Activated naive CD4-positive, alpha-beta T cell treated with Interleukin-2 at 50 U/mL for 16 hours (primary cell): ENCODE data around the gene BCL2L15.

Experiments used
- DNase-seq: peaks from one replicate; pipeline ENCODE4 v3.0.0-alpha.2; 2020

Gene BCL2L15

DNA sequence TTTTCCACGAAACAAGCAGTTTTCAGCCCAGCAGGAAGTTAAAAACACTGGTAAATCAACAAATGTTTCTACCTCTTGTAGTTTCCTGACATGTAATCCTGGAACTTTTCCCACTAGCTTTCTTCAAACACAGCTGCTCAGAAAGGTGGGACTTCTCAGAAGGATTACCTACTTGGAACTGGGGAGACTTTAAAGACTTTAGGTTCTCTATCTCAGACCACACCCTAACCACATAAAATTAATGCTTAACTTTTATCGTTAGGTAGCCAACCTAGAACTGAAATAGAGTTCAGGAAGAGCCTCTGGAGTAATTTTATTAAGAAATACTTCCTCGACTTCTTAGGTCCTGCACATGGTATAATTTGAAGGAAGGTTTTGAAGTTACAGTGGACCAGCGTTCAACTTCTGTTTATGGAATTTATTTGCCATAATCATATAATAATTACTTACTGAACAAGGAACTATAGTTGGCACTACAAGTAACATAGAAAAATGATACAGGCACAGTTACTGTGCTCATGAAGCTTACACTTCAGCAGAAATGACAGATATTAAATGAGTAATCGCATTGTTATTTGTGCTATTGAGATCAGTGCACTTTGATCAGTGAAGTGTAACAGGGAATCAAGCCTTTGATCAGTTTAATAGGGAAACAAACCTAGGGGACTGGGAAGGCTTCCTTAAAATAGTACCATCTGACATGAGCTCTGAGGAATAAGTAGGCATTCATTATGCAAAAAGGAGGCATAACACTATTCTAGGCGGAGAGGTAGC is at the start of gene BCL2L15:
BCL2L15 (minus strand) TSS at position 180 of the 774 bp plus-strand sequence. CDS start 206 bp downstream, outside the sequence.
- no peak for DNase-seq

- no peak for DNase-seq
These were observed 49.8 kb upstream of the BCL2L15 start for GRCh38 chr1:113937146-113937545.

- no peak for DNase-seq
These were observed 48.6 kb upstream of the BCL2L15 start for GRCh38 chr1:113935970-113936369.

- DNase-seq: no peak
These were observed 47.8 kb upstream of the BCL2L15 start for GRCh38 chr1:113935176-113935575.

- no peak for DNase-seq
These were observed 47.2 kb upstream of the BCL2L15 start for GRCh38 chr1:113934511-113935055.

DNA sequence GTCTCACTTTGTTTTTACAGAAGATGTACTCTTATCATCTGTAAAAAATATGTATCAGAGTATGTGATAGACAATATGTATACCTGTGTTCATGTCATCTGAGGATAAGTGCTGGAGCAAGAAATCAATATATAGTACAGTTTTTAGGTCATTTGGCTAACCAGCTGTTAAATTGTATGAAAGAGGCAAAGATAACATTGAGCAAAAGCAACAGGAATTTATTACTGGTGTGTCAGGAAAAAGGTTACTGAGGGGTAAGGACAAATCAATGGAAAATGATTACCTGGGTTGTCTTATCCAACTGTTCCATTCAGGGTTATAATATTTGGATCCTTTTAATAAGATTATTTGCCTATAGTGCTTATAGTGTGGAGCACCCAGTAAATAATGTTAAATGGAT is 46.6 kb upstream of the BCL2L15 start:
- DNase-seq: no peak

- no peak for DNase-seq
These were observed 44.1 kb upstream of the BCL2L15 start for GRCh38 chr1:113931451-113931851.

DNA sequence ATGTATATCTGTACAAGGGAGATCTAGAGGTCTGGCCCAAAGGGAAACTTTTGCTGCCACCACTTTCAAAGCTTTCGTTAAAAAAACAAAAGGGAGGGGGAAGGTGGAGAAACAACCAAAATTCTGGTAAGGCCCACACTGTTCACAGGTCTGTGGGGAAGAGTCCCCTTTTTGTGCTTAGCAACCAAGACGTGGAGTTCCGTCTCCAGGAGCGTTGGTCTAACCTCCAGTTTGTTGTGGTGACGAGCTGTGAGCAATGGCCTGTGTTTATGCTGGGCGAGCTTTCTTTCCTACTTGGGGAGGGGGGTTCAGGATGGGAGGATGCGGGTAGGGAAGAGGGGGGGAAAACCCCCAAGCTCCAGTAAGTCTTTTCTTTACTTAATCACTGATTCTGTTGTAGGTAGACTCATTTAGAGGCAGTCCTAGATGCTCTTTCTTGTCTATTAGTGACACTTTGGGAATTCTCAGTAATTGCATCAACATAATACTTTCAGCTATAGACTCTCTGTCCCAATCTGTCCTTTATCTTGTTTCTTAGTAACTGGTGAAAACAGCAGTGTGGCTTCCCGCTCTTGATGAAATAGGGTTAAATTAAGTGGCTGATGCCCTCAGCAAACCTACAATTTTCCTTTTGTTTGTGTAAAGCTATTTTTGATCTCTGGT is 43.2 kb upstream of the BCL2L15 start:
- peak; percentile 76 for DNase-seq

GRCh38 chr1:113929750-113930498 is 42.5 kb upstream of the BCL2L15 start:
- peak; percentile 71 for DNase-seq

- DNase-seq: peak; percentile 94
These were observed 41.8 kb upstream of the BCL2L15 start, which contains the start of gene HIPK1 for GRCh38 chr1:113928941-113929749. HIPK1 (plus strand) TSS chr1:113929324.

GRCh38 chr1:113928187-113928930 is 41.0 kb upstream of the BCL2L15 start:
- DNase-seq: no peak

- DNase-seq: no peak
These were observed 37.1 kb upstream of the BCL2L15 start for GRCh38 chr1:113924473-113924872.

DNA sequence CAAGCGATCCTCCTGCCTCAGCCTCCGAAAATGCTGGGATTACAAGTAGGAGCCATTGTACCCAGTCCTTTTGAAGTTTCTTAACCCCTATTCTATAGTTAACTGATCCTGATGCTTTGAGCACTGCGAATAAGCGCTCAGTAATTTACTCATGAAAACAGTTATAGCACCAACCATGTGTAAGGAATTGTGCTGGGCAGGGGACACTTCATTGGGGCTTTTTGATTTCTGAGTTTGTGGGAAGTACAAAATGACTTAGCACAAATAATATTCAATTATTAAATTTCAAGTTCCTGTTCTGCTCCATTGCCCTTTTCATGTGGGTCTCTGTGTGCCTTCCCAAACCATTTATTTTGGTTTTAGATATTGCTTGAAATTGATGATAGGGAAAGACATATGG is 35.6 kb upstream of the BCL2L15 start:
- DNase-seq: no peak

- DNase-seq: no peak
These were observed 30.9 kb upstream of the BCL2L15 start for GRCh38 chr1:113918243-113918642.

- DNase-seq: no peak
These were observed 30.2 kb upstream of the BCL2L15 start for GRCh38 chr1:113917400-113918082.

- no peak for DNase-seq
These were observed 29.6 kb upstream of the BCL2L15 start for GRCh38 chr1:113916974-113917373.

DNA sequence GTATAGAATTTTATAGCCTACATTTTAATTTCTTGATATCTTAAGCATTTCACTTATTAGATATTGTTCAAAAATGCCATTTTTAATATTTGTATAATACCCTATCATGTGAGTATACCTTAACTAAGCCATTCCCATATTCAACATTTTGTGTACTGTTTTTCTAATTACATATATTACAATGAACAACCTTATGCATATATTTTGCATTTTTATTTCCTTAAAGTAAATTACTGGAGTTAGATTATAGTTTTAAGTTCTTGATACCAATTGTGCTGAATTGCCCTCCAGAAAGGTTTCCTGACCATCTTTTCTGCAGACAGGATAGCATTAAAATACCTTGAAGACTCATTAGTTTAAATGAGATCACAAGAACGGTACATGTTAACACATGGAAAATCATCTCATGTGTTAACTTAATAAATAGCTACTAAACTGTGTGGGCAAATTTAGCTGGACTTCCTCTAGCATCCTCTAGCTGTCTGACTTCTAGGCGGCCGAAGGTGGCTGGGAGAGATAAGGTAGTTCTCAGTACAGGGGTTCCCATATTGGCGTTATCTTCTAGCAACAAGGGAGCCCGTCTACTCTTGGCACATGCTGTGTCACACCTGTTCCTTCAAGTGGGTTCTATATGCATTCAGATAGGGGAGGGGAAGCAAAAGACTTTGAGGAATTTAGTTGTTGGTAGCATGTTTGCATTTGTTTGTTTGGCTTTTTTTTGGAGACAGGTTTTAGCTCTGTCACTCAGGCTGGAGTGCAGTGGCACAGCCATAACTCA is 26.7 kb upstream of the BCL2L15 start:
- no peak for DNase-seq

DNA sequence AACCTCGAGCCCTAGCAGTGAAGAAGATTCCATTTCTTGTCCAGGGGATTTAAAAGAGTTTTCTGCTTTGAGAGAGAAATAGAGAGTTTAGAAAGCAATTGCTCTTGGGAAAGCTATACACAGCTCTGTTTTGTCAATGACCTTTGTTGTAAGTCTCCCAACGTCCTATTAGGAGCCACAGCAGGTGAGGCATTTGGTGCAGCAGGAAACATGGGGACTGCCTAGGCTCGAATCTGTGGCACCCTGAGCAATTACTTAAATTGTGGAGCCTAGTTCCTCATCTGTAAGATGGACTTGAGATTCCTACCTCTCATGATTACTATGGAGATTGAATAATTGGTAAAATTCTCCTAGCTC is 25.9 kb upstream of the BCL2L15 start:
- DNase-seq: no peak

DNA sequence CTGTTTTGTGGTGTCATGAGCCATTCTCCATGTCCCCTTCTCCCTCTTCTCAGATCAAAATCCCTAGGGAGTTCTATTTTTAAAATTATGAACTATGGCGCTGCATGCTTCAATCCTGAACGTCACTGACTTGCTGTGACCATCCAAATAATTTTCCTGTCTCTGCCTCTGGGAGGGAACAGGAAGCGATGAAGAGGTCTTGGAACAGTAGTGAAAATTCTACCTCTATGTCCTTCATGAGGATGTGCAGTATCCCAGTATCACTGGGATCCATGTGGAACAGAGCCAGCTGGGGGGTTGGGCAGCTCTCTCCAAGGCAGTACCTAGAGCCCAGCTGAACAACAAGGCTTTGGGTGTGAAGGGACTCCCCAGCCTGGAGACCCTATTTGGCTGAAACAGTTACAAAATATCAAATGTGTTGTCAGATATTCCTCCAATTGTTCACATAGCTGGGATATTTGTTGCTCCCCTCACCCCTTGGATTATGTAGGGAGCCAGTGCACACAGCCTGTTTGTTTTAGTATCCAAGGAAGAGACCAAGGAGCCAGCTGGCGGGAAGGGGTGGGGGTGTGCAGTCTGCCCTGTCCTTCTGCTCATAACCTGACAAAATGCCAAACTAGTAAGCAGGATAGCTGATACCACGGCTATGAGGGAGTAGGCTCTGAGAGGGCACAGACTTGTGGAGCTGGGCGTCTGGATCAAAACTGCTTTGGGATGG is 25.4 kb upstream of the BCL2L15 start:
- no peak for DNase-seq

DNA sequence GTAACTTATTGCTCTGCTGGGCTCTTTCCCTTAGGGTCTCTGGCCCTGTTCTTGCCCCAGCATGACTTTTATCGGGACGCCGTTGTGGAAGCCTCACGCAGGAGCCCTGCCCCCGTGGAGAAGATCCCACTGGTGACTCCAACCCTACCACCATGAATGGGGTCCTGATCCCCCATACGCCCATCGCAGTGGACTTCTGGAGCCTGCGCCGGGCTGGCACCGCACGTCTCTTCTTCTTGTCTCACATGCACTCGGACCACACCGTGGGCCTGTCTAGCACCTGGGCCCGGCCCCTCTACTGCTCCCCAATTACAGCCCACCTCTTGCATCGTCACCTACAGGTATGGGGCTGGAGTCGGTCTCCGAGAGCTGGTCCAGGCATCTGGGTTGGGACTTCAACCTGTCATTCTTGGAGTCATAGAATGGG is 18.1 kb upstream of the BCL2L15 start:
- DNase-seq: no peak
